ENCODE data around the gene OR2B2. TPM values are rescaled to one million over a fixed set of nuclear protein-coding genes. Genes with fewer than 3 reads are reported as not detected.
"Not testable (repeated sequence)": the region's sequence is repeated elsewhere in the genome, so short reads cannot be mapped to it uniquely, and the experiment has no call there.

The OR2B2 gene
- total RNA-seq, 1 donor from 2014 or later, result not detected

- Mint-ChIP-seq H3K27ac (ENCODE audit: unreplicated experiment) (no peak overlapping the region), H3K27me3 (ENCODE audit: unreplicated experiment) (peaks cover 26% of the 10 kb centered on the region), H3K4me3 (ENCODE audit: unreplicated experiment) (no peak overlapping the region), H3K9me3 (ENCODE audit: unreplicated experiment) (no peaks in the 10 kb centered on the region), H3K36me3 (ENCODE audit: unreplicated experiment) (no peaks in the 10 kb centered on the region), H3K4me1 (ENCODE audit: unreplicated experiment) (no peaks in the 10 kb centered on the region)
- no peak for TF ChIP-seq CTCF (IDR thresholded peaks at IDR 0.05)
- DNase-seq (ENCODE audit: extremely low spot score, unreplicated experiment), result no peak
These were observed 4.2 kb downstream of the OR2B2 start for GRCh38 chr6:27908017-27908416.

- Mint-ChIP-seq H3K9me3 (ENCODE audit: unreplicated experiment) (no peaks in the 10 kb centered on the region), H3K4me1 (ENCODE audit: unreplicated experiment) (no peaks in the 10 kb centered on the region), H3K27me3 (ENCODE audit: unreplicated experiment) (peaks cover 12% of the 10 kb centered on the region), H3K27ac (ENCODE audit: unreplicated experiment) (peak overlapping the region; percentile 91), H3K4me3 (ENCODE audit: unreplicated experiment) (peak overlapping the region; percentile 82), H3K36me3 (ENCODE audit: unreplicated experiment) (no peaks in the 10 kb centered on the region)
- peak; percentile 93 for DNase-seq (ENCODE audit: extremely low spot score, unreplicated experiment)
- TF ChIP-seq CTCF (IDR thresholded peaks at IDR 0.05), result no peak
These were observed 9.6 kb downstream of the OR2B2 start for GRCh38 chr6:27902335-27903314.

GRCh38 chr6:27901801-27902200 lies 10.4 kb downstream of the OR2B2 start:
- Mint-ChIP-seq H3K4me3 (ENCODE audit: unreplicated experiment) (peak overlapping the region; percentile 82), H3K27me3 (ENCODE audit: unreplicated experiment) (peaks cover 4% of the 10 kb centered on the region), H3K4me1 (ENCODE audit: unreplicated experiment) (no peaks in the 10 kb centered on the region), H3K27ac (ENCODE audit: unreplicated experiment) (no peak overlapping the region), H3K9me3 (ENCODE audit: unreplicated experiment) (no peaks in the 10 kb centered on the region), H3K36me3 (ENCODE audit: unreplicated experiment) (no peaks in the 10 kb centered on the region)
- no peak for DNase-seq (ENCODE audit: extremely low spot score, unreplicated experiment)
- TF ChIP-seq CTCF (IDR thresholded peaks at IDR 0.05), result no peak

DNA sequence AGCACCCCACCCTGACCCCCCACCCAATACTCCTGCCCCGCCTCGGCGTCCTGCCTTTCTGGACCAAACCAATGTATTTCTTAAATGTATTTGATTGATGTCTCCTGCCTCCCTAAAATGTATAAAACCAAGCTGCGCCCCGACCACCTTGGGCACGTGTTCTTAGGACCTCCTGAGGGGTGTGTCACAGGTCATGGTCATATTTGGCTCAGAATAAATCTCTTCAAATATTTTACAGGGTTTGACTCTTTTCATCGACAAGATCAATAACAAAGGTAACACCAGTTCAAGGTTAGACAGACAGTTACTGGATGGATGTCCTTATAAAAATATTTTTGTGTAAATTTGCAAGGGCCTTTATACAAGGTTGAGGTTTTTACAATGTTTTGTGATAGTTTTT lies 12.0 kb downstream of the OR2B2 start:
- not testable (repeated sequence) for H3K4me3 Mint-ChIP-seq (ENCODE audit: unreplicated experiment); H3K36me3 Mint-ChIP-seq (ENCODE audit: unreplicated experiment); H3K27me3 Mint-ChIP-seq (ENCODE audit: unreplicated experiment); H3K27ac Mint-ChIP-seq (ENCODE audit: unreplicated experiment); H3K9me3 Mint-ChIP-seq (ENCODE audit: unreplicated experiment); H3K4me1 Mint-ChIP-seq (ENCODE audit: unreplicated experiment); DNase-seq (ENCODE audit: extremely low spot score, unreplicated experiment)

DNA sequence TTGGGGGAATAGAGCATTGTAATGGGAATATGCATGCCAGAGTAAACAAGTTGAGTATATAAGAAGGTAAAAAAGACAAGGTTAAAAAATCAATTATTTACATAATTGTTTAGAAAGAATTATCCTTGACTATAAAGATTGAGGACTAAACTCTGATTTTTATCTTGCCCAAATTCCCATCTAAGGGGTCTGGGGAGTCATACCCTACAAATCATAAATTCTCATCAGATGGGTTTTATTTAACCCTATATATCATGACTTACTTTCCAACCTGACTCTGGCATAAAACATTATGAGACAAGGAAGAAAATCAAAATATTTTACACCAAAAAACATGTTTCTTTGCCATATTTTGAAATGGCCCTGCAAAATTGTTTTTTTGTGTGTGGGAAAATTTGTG lies 12.7 kb downstream of the OR2B2 start:
- Mint-ChIP-seq H3K9me3 (ENCODE audit: unreplicated experiment) (no peaks in the 10 kb centered on the region), H3K4me1 (ENCODE audit: unreplicated experiment) (no peaks in the 10 kb centered on the region), H3K27ac (ENCODE audit: unreplicated experiment) (no peak overlapping the region), H3K36me3 (ENCODE audit: unreplicated experiment) (no peaks in the 10 kb centered on the region), H3K27me3 (ENCODE audit: unreplicated experiment) (no peaks in the 10 kb centered on the region), H3K4me3 (ENCODE audit: unreplicated experiment) (no peak overlapping the region)
- TF ChIP-seq CTCF (IDR thresholded peaks at IDR 0.05), result no peak
- no peak for DNase-seq (ENCODE audit: extremely low spot score, unreplicated experiment)
